GM19328 (cell line): Measurements from ENCODE around the gene SAE1.
"Not testable (repeated sequence)": the region's sequence is repeated elsewhere in the genome, so short reads cannot be mapped to it uniquely, and the experiment has no call there.

Experiments
- ATAC-seq: cut with Tn5 transposase; IDR thresholded peaks from one replicate; pipeline ENCODE4 v1.9.1; 2021; ENCODE audit warnings: mild to moderate bottlenecking, moderate library complexity; ENCODE audit not compliant: unreplicated experiment

The SAE1 gene

GRCh38 chr19:47232422-47233211 lies 102.0 kb downstream of the SAE1 start:
- ATAC-seq, result no peak

GRCh38 chr19:47236072-47236675 lies 105.5 kb downstream of the SAE1 start:
- no peak for ATAC-seq

- ATAC-seq, result no peak
Measured at GRCh38 chr19:47239152-47239551, 108.5 kb downstream of the SAE1 start.

- ATAC-seq, result no peak
Measured at GRCh38 chr19:47239610-47240296, 109.1 kb downstream of the SAE1 start.

- no peak for ATAC-seq
Measured at GRCh38 chr19:47240556-47240955, 109.9 kb downstream of the SAE1 start.

GRCh38 chr19:47240996-47241918 lies 110.6 kb downstream of the SAE1 start:
- no peak for ATAC-seq

GRCh38 chr19:47241919-47242577 lies 111.4 kb downstream of the SAE1 start:
- no peak for ATAC-seq

- no peak for ATAC-seq
Measured at GRCh38 chr19:47243364-47243775, 112.7 kb downstream of the SAE1 start.

- ATAC-seq, result peak; percentile 43
Measured at GRCh38 chr19:47243776-47244547, 113.3 kb downstream of the SAE1 start.

- ATAC-seq, result no peak
Measured at GRCh38 chr19:47247308-47247990, 116.8 kb downstream of the SAE1 start.

- ATAC-seq, result not testable (repeated sequence)
Measured at GRCh38 chr19:47253016-47253415, 122.4 kb downstream of the SAE1 start.

- ATAC-seq, result no peak
Measured at GRCh38 chr19:47253467-47253881, 122.8 kb downstream of the SAE1 start.

GRCh38 chr19:47253970-47254369 lies 123.3 kb downstream of the SAE1 start:
- no peak for ATAC-seq

- ATAC-seq, result peak; percentile 58
Measured at GRCh38 chr19:47255879-47256692, 125.5 kb downstream of the SAE1 start, which contains the start of gene CCDC9. TSS of gene CCDC9 (plus strand) at chr19:47256525. CDS start at chr19:47258401, 1,876 bp downstream.

GRCh38 chr19:47256693-47257410 lies 126.2 kb downstream of the SAE1 start:
- ATAC-seq, result peak; percentile 61

- ATAC-seq, result no peak
Measured at GRCh38 chr19:47257411-47258169, 127.0 kb downstream of the SAE1 start.

GRCh38 chr19:47258434-47258833 lies 127.8 kb downstream of the SAE1 start:
- ATAC-seq, result no peak
